GM23338 (cell line): ENCODE data around the gene CRNKL1. TPM values are rescaled to one million over a fixed set of nuclear protein-coding genes. Genes with fewer than 3 reads are reported as not detected.
A peak's percentile ranks its signal among the peaks of the same experiment; 100 is the strongest.

Experiments
- ATAC-seq: fragments of 200-7000 bp; cut with Tn5 transposase; 3 replicates; pipeline ENCODE4 v1.9.1; 2020
- DNase-seq: peaks from one replicate; pipeline ENCODE4 v3.0.0-alpha.2; 2015; ENCODE audit warnings: low spot score
- H2AFZ ChIP-seq: fragments of 200-600 bp; sonication (generic); 2 replicates; pipeline ENCODE4 v1.8.0; 2016; ENCODE audit warnings: antibody characterized with exemption, mild to moderate bottlenecking, moderate library complexity
- H3F3A ChIP-seq: fragments of 200-600 bp; sonication (generic); replicated peaks from 2 replicates; pipeline ENCODE4 v1.8.0; 2017; ENCODE audit warnings: antibody characterized with exemption, mixed run types, low read depth
- H3K27ac ChIP-seq: fragments of 200-600 bp; sonication (generic); 2 replicates; pipeline ENCODE4 v1.6.1; 2016; ENCODE audit warnings: low read depth
- H3K27me3 ChIP-seq: fragments of 200-600 bp; sonication (generic); 2 replicates; pipeline ENCODE4 v1.8.0; 2016; ENCODE audit warnings: mild to moderate bottlenecking, mixed run types, moderate library complexity; ENCODE audit not compliant: insufficient read depth
- H3K36me3 ChIP-seq: fragments of 200-600 bp; sonication (generic); 2 replicates; pipeline ENCODE4 v1.8.0; 2016; ENCODE audit warnings: mild to moderate bottlenecking; ENCODE audit not compliant: insufficient read depth
- H3K4me1 ChIP-seq: fragments of 200-600 bp; sonication (generic); 2 replicates; pipeline ENCODE4 v1.8.0; 2016; ENCODE audit warnings: mild to moderate bottlenecking, moderate library complexity; ENCODE audit not compliant: insufficient read depth
- H3K4me2 ChIP-seq: fragments of 200-600 bp; sonication (generic); 2 replicates; pipeline ENCODE4 v1.7.1; 2017; ENCODE audit warnings: mixed run types
- H3K4me3 ChIP-seq: fragments of 200-600 bp; sonication (generic); 2 replicates; pipeline ENCODE4 v1.6.1; 2016; ENCODE audit warnings: mixed run types
- H3K79me2 ChIP-seq: fragments of 200-600 bp; sonication (generic); replicated peaks from 2 replicates; pipeline ENCODE4 v1.8.0; 2017; ENCODE audit warnings: mild to moderate bottlenecking; ENCODE audit not compliant: insufficient read depth
- H3K9me2 ChIP-seq: fragments of 200-600 bp; sonication (generic); 2 replicates; pipeline ENCODE4 v1.8.0; 2017; ENCODE audit not compliant: insufficient read depth
- H4K20me1 ChIP-seq: fragments of 200-600 bp; sonication (generic); replicated peaks from 2 replicates; pipeline ENCODE4 v1.8.0; 2017; ENCODE audit warnings: mild to moderate bottlenecking; ENCODE audit not compliant: insufficient read depth
- H3K27ac Mint-ChIP-seq: 2 replicates; pipeline ENCODE4 v1.8.0; 2020; ENCODE audit warnings: inconsistent platforms, mild to moderate bottlenecking, moderate library complexity, mixed read lengths
- H3K27me3 Mint-ChIP-seq: 3 replicates; pipeline ENCODE4 v1.8.0; 2022; ENCODE audit warnings: low read depth, mild to moderate bottlenecking, moderate library complexity, mixed read lengths, inconsistent platforms; ENCODE audit not compliant: insufficient read depth, poor library complexity
- H3K36me3 Mint-ChIP-seq: 3 replicates; pipeline ENCODE4 v1.8.0; 2021; ENCODE audit warnings: low read depth, mild to moderate bottlenecking, inconsistent platforms, moderate library complexity, mixed read lengths
- H3K4me1 Mint-ChIP-seq: 3 replicates; pipeline ENCODE4 v1.8.0; 2020; ENCODE audit warnings: mild to moderate bottlenecking, inconsistent platforms, mixed read lengths
- H3K4me3 Mint-ChIP-seq: 3 replicates; pipeline ENCODE4 v1.8.0; 2021; ENCODE audit warnings: moderate library complexity, mild to moderate bottlenecking, inconsistent platforms, mixed read lengths
- H3K9me3 Mint-ChIP-seq: 3 replicates; pipeline ENCODE4 v1.8.0; 2020; ENCODE audit warnings: moderate library complexity, mild to moderate bottlenecking, inconsistent platforms, mixed read lengths
- CREB1 ChIP-seq: fragments of 250-450 bp; sonication (Bioruptor Pico); IDR thresholded peaks from 2 replicates; pipeline ENCODE4 v1.5.0; 2020; ENCODE audit warnings: low read depth, mild to moderate bottlenecking, moderate library complexity
- CTCF ChIP-seq, 2 experiments: fragments of 200-600 bp in 1 of 2; sonication (generic) in 1 of 2; conservative IDR thresholded peaks; 2 replicates each; pipeline versions ENCODE4 v1.5.1 to v1.6.1; 2016 to 2017; ENCODE audit warnings: antibody characterized with exemption in 2 of 2, low read depth in 2 of 2, mild to moderate bottlenecking in 2 of 2, moderate library complexity in 1 of 2
- EZH2phosphoT487 ChIP-seq: fragments of 200-600 bp; sonication (generic); IDR thresholded peaks from one replicate; pipeline ENCODE4 v1.8.1; 2018; ENCODE audit warnings: antibody characterized with exemption; ENCODE audit not compliant: unreplicated experiment
- JUNB ChIP-seq: IDR thresholded peaks from one replicate; pipeline ENCODE4 v1.6.1; 2016; ENCODE audit warnings: antibody characterized with exemption; ENCODE audit not compliant: unreplicated experiment
- ZNF114 ChIP-seq: fragments of 250-450 bp; sonication (Bioruptor Pico); IDR thresholded peaks from 2 replicates; pipeline ENCODE4 v1.5.0; 2020; ENCODE audit warnings: mild to moderate bottlenecking, moderate library complexity
- ZNF331 ChIP-seq: fragments of 250-450 bp; sonication (Bioruptor Pico); IDR thresholded peaks from 2 replicates; pipeline ENCODE4 v1.5.0; 2020; ENCODE audit warnings: low read depth, mild to moderate bottlenecking, moderate library complexity
- polyA plus RNA-seq: library from polyadenylated mRNA; unstranded; fragments of >200 nt; fragmentation: Nextera tagmentation; extraction: Ambion mirVana; gene quantifications from 2 replicates; pipeline ENCODE4 v1.2.1, GENCODE V29; 2016
- total RNA-seq: library from RNA; depleted of rRNA; stranded (reverse); fragments of >200 nt; shearing (Covaris generic); gene quantifications from 2 replicates; pipeline ENCODE4 v1.2.3, GENCODE V29; 2014
- TF ChIP-seq, protein P1 (sequence below): fragments of 250-450 bp; sonication (Bioruptor Pico); IDR thresholded peaks from 2 replicates; pipeline ENCODE4 v1.5.0; 2020; ENCODE audit warnings: mild to moderate bottlenecking, moderate library complexity
- TF ChIP-seq, protein P2 (sequence below): IDR thresholded peaks from one replicate; pipeline ENCODE4 v1.6.1; 2018; ENCODE audit warnings: antibody characterized with exemption; ENCODE audit not compliant: unreplicated experiment

Gene CRNKL1
- total and polyA plus RNA-seq, 2 experiments from 2014 or later = 24.2 to 27.2 TPM

- 0 out of 2 replicates have a peak overlapping the region, but pooled peaks have one; percentile 27 for H3K4me2 ChIP-seq
- no peaks in the 10 kb centered on the region for H3K79me2 ChIP-seq
- Mint-ChIP-seq H3K4me1 (peaks cover 12% of the 10 kb centered on the region), H3K27me3 (peaks cover 7% of the 10 kb centered on the region), H3K4me3 (peak overlapping the region; percentile 53), H3K9me3 (no peaks in the 10 kb centered on the region), H3K27ac (peak overlapping the region; percentile 89), H3K36me3 (no peaks in the 10 kb centered on the region)
- H3K4me1 ChIP-seq = peaks cover 13% of the 10 kb centered on the region
- ATAC-seq = peak; percentile 95
- H3K9me2 ChIP-seq = no peaks in the 10 kb centered on the region
- H2AFZ ChIP-seq = peak overlapping the region; percentile 94
- H3K27me3 ChIP-seq = no peaks in the 10 kb centered on the region
- peak; percentile 65 for DNase-seq
- no peaks in the 10 kb centered on the region for H4K20me1 ChIP-seq
- no peaks in the 10 kb centered on the region for H3K36me3 ChIP-seq
- TF ChIP-seq JUNB (no peak), CREB1 (CRISPR knock-in tag) (0 out of 2 replicates have a peak, but pooled peaks have one; percentile 28), CTCF (conservative IDR thresholded peaks at IDR 0.05; ENCODE audit: low read depth in 2 of 2) (no peak)
- no peak overlapping the region for H3K27ac ChIP-seq
- no peaks in the 10 kb centered on the region for H3F3A ChIP-seq
- H3K4me3 ChIP-seq = 0 out of 2 replicates have a peak overlapping the region, but pooled peaks have one; percentile 11
Measured at GRCh38 chr20:20009784-20010253, 42.4 kb downstream of the CRNKL1 start.

- Mint-ChIP-seq H3K27me3 (peaks cover 6% of the 10 kb centered on the region), H3K27ac (no peak overlapping the region), H3K4me1 (peaks cover 14% of the 10 kb centered on the region), H3K36me3 (no peaks in the 10 kb centered on the region), H3K4me3 (no peak overlapping the region), H3K9me3 (no peaks in the 10 kb centered on the region)
- DNase-seq (no peak), ATAC-seq (no peak)
- H3K4me1 ChIP-seq = peaks cover 3% of the 10 kb centered on the region; the same call in 1 of the 2 replicates
- H3K4me3 ChIP-seq = no peak overlapping the region
- H3K4me2 ChIP-seq = no peak overlapping the region
- H3K9me2 ChIP-seq = no peaks in the 10 kb centered on the region
- H3K27ac ChIP-seq = no peak overlapping the region
- H4K20me1 ChIP-seq = no peaks in the 10 kb centered on the region
- H3F3A ChIP-seq = no peaks in the 10 kb centered on the region
- no peaks in the 10 kb centered on the region for H3K27me3 ChIP-seq
- H3K79me2 ChIP-seq = no peaks in the 10 kb centered on the region
- H2AFZ ChIP-seq = no peak overlapping the region
- no peaks in the 10 kb centered on the region for H3K36me3 ChIP-seq
- TF ChIP-seq, protein P1, sequence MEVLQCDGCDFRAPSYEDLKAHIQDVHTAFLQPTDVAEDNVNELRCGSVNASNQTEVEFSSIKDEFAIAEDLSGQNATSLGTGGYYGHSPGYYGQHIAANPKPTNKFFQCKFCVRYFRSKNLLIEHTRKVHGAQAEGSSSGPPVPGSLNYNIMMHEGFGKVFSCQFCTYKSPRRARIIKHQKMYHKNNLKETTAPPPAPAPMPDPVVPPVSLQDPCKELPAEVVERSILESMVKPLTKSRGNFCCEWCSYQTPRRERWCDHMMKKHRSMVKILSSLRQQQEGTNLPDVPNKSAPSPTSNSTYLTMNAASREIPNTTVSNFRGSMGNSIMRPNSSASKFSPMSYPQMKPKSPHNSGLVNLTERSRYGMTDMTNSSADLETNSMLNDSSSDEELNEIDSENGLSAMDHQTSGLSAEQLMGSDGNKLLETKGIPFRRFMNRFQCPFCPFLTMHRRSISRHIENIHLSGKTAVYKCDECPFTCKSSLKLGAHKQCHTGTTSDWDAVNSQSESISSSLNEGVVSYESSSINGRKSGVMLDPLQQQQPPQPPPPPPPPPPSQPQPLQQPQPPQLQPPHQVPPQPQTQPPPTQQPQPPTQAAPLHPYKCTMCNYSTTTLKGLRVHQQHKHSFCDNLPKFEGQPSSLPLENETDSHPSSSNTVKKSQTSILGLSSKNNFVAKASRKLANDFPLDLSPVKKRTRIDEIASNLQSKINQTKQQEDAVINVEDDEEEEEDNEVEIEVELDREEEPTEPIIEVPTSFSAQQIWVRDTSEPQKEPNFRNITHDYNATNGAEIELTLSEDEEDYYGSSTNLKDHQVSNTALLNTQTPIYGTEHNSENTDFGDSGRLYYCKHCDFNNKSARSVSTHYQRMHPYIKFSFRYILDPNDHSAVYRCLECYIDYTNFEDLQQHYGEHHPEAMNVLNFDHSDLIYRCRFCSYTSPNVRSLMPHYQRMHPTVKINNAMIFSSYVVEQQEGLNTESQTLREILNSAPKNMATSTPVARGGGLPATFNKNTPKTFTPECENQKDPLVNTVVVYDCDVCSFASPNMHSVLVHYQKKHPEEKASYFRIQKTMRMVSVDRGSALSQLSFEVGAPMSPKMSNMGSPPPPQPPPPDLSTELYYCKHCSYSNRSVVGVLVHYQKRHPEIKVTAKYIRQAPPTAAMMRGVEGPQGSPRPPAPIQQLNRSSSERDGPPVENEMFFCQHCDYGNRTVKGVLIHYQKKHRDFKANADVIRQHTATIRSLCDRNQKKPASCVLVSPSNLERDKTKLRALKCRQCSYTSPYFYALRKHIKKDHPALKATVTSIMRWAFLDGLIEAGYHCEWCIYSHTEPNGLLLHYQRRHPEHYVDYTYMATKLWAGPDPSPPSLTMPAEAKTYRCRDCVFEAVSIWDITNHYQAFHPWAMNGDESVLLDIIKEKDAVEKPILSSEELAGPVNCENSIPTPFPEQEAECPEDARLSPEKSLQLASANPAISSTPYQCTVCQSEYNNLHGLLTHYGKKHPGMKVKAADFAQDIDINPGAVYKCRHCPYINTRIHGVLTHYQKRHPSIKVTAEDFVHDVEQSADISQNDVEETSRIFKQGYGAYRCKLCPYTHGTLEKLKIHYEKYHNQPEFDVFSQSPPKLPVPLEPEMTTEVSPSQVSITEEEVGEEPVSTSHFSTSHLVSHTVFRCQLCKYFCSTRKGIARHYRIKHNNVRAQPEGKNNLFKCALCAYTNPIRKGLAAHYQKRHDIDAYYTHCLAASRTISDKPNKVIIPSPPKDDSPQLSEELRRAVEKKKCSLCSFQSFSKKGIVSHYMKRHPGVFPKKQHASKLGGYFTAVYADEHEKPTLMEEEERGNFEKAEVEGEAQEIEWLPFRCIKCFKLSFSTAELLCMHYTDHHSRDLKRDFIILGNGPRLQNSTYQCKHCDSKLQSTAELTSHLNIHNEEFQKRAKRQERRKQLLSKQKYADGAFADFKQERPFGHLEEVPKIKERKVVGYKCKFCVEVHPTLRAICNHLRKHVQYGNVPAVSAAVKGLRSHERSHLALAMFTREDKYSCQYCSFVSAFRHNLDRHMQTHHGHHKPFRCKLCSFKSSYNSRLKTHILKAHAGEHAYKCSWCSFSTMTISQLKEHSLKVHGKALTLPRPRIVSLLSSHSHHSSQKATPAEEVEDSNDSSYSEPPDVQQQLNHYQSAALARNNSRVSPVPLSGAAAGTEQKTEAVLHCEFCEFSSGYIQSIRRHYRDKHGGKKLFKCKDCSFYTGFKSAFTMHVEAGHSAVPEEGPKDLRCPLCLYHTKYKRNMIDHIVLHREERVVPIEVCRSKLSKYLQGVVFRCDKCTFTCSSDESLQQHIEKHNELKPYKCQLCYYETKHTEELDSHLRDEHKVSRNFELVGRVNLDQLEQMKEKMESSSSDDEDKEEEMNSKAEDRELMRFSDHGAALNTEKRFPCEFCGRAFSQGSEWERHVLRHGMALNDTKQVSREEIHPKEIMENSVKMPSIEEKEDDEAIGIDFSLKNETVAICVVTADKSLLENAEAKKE (CRISPR knock-in tag) = no peak
- TF ChIP-seq ZNF331 = no peak
- TF ChIP-seq, protein P2, sequence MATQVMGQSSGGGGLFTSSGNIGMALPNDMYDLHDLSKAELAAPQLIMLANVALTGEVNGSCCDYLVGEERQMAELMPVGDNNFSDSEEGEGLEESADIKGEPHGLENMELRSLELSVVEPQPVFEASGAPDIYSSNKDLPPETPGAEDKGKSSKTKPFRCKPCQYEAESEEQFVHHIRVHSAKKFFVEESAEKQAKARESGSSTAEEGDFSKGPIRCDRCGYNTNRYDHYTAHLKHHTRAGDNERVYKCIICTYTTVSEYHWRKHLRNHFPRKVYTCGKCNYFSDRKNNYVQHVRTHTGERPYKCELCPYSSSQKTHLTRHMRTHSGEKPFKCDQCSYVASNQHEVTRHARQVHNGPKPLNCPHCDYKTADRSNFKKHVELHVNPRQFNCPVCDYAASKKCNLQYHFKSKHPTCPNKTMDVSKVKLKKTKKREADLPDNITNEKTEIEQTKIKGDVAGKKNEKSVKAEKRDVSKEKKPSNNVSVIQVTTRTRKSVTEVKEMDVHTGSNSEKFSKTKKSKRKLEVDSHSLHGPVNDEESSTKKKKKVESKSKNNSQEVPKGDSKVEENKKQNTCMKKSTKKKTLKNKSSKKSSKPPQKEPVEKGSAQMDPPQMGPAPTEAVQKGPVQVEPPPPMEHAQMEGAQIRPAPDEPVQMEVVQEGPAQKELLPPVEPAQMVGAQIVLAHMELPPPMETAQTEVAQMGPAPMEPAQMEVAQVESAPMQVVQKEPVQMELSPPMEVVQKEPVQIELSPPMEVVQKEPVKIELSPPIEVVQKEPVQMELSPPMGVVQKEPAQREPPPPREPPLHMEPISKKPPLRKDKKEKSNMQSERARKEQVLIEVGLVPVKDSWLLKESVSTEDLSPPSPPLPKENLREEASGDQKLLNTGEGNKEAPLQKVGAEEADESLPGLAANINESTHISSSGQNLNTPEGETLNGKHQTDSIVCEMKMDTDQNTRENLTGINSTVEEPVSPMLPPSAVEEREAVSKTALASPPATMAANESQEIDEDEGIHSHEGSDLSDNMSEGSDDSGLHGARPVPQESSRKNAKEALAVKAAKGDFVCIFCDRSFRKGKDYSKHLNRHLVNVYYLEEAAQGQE = no peak
- no peak for TF ChIP-seq ZNF114 (CRISPR knock-in tag)
- no peak for TF ChIP-seq EZH2phosphoT487
Measured at GRCh38 chr20:20005342-20005741, 46.9 kb downstream of the CRNKL1 start.
